Dedifferentiated amniotic fluid mesenchymal stem cell (primary cell): ENCODE measurements around the gene TAB2.

Experiments
- DNase-seq: peaks from one replicate; pipeline ENCODE4 v3.0.0-alpha.2; 2016; ENCODE audit errors: extremely low spot score

The TAB2 gene

DNA sequence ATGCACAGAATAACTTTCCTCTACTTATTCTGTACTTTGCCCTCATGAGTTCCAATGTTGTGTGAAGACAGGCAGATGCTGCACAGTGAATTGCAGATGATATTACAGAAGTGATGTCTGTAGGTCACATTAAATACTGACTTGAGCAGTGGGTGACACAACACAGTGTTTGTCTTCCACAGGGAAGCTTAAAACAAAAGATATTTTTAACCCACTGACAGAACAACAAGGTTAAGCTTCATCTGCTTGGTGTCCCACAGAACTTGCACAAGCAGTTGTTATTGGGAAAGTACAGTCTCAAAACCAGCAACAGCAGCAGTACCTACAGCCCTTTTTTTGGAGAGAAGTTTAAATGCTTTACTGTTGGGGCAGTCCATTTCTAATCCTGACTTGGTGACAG lies 93.0 kb downstream of the TAB2 start:
- no peak for DNase-seq

DNA sequence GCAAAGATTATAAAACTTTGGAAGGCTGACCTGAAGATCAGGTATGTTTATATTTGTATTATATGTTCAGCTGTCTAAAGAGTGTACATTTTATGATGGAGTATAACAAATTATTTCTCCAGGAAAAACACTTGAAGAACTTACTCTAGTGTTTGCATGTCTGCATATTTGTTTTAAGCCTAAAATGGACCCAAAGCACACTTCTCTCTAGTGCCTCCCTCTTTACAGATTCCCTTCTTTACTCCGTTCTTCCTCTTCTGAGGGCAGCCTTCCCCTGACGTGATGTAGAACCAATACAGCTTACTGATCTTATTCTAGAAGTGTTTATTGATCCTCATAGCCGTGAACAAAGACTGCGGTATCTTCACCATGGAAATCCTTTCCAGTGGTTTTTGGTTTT lies 96.5 kb downstream of the TAB2 start:
- no peak for DNase-seq

DNA sequence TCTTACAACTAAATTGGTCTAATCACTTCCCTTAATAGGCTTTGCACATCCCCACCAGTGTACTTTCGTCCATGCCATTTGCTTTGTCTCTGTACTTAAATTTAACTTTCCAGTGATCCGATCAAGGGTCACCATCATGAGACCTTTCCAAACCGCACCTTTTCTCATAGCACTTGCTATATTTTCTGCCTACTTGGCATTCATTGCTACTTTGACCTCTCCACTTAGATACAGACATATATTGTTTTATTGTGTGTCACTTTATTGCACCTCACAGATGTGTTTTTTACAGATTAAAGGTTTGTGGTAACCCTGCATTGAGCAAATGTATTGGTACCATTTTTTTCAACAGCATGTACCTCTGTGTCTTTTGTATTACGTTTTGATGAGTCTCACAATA lies 97.3 kb downstream of the TAB2 start:
- no peak for DNase-seq

DNA sequence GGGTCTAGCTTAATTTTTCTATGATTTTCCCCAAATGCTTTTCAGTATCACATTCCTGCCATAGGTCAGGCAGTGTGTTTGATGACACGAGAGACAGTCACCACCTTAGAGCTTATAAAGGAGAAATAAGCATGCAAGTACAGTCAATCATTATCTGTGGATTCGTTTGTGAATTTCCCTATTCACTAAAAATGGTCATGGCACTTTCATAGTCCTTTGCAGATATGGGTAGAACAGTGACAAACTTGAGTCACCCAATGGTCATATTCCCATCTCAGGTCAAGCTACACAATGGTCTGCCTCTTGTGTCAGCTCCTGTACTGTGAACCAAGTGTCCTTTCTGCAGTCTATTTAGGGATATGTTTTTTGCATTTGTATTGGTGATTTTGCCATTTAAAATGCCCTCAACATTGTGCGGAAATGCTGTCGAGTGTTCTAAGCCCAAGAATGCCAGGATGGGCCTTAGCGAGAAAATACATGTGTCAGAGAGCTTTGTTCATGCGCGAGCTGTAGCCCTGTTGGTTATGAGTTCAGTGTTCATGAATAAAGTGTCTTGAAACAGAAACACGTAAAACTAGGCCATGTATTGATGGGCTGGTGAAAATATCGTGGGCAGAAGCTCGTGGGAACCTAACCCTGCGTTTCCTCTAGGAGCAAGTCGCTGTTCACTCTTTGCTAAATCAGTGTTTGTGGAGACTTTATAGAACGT lies 102.3 kb downstream of the TAB2 start:
- no peak for DNase-seq

DNA sequence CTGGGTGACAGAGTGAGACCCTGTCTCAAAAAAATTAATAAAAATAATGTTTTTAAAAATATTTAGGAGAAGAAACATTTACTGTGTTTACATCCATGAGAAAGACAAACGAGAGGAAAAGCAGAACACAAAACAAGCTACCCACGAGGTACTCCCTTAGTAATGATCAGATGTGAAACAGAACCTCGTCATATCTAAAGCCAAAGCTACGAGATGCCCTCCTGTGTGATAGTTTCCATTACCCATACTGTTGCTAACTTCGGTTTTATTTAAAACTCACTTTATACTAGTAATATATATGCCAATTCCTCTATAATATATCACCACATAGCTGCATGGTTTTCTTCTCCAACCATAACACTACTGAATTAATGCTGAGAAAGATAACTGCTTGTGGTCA lies 103.6 kb downstream of the TAB2 start:
- DNase-seq, result no peak

DNA sequence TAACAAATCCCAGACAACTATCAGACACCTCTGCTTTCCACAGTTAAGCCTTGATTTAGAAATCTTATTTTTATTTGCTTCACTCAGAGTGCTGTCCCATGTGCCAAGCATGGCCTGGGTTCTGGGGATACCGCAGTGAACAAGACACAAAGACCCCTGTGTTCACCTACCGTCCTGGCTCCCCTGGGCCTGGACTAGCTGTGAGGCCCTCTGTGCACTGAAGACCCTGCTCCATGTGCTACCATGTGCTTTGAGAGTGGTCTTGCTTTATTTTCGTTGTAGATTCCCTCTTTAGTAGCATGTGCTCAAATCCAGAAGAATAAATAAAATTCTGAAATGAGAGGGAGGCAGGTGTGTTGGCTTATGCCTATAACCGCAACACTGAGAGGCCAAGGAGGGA lies 105.1 kb downstream of the TAB2 start:
- DNase-seq, result no peak

DNA sequence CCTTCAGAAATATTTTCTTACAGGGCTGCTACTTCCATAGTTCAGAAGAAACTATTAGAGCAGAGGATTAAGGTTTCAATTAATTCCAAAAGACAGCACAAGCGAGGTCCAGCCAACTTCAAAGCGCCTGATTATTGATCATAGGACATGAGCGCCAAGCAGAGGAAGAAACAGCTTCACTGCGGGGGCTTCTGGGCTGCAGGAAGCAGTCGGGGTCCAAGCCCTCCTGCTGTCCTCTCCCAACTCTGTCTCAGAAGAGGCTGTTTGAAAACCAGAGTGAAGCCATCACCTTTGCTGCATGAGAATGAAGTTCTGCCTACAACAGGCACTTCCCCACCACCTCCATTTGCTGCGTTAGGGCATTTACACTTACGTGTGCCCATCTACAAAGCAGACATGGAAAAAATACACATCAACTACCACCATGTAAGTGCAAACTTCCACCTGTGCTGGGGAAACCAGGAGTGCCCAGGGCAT lies 106.5 kb downstream of the TAB2 start:
- no peak for DNase-seq

DNA sequence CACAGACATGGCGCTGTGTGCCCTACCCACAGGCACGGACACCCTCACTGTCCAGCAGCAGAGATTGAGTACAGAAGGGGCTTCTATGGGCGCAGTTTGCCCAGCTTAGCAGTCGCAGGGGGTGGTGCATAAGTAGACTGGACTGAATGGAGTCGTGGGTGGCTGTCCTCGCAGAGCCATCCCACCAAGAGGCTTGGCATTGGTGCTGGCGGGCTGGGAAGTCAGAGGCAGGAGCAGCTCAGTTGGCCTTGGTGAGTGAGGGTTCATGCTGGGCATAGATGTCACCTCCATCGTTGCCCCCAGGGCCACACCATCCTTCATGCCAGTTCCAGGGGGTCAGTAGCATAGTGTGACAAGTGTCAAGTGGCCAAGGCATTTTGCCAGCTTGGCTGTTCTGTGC lies 107.7 kb downstream of the TAB2 start:
- DNase-seq, result no peak

DNA sequence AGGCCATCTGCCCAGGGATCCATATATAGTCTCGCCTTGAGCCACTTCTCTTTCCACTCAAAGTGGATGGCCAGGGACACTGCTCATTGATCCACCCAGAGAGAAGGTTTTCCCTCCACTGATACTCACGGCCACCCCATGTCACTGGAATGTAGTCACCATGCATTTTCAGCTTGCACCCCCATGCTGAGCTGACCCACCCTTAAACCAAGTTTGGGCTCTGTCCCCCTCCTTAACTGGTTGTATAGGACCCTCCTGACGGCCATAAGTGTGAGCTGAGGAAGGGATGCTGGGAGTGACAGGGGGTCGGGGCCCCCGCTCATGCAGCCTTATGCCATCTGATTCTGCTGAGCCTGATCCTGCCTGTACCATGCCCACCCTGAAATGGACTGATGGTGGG lies 108.2 kb downstream of the TAB2 start:
- DNase-seq, result no peak

DNA sequence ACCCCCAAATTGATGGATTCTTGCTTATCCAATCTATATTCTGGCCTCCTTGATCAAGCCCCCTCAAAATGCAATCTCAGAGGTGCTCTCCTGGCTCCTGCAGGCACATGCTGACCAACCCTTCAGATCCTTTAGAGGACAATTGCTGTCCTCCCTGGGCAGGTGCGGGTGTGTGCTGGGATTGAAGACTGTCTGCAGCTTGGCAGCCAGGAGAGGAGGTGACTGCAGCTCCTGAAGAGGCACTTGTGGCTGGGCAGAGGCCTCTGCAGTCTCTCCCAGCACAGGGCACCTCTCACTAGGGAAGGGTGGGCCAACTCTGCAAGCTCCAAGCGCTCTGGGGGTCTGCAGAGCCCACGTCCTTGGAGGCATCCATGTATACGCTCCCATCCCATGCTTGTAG lies 111.1 kb downstream of the TAB2 start:
- DNase-seq, result no peak

DNA sequence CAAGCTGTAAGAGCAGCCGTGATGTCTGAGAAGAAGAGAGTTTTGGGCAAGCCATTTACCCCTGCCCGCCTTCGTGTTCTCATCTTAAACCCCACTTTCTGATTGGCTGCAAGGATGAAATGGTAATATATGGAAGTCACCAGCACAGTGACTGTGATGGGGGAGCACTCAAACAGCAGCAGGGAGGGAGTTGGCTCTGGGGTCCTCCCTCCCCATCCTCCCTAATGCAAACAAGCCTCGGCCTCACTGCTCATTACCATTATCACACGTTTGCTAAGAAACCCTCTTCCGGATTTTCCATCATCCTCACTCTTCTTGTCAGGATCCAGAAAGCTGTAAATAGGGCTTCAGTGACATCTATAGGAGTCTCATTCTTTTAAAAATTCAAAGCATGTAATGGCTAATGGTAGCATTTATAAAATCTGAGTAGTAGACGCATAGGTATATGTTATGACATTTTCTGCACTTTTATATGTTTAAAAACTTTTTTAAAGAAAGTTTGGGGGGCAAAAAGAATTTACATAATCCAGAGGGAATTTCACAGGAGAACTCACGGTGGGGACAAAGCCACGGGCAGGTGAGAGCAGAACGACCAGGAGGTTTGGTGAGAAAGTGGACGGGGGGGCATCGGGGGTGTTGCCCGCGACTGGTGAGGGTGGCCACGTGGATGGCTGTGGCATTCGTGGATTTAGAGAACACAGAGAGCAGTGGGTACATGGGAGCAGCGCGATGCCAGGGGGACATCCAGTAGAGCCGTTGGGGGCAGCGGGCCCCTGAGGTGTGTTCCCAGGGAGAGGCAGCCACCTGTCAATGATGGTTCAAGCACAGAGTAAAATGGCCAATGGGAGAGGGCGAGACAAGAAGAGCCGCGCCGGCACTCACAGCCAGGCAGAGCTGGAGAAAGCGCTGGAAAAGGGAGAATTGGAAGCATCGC lies 112.2 kb downstream of the TAB2 start:
- DNase-seq, result no peak

DNA sequence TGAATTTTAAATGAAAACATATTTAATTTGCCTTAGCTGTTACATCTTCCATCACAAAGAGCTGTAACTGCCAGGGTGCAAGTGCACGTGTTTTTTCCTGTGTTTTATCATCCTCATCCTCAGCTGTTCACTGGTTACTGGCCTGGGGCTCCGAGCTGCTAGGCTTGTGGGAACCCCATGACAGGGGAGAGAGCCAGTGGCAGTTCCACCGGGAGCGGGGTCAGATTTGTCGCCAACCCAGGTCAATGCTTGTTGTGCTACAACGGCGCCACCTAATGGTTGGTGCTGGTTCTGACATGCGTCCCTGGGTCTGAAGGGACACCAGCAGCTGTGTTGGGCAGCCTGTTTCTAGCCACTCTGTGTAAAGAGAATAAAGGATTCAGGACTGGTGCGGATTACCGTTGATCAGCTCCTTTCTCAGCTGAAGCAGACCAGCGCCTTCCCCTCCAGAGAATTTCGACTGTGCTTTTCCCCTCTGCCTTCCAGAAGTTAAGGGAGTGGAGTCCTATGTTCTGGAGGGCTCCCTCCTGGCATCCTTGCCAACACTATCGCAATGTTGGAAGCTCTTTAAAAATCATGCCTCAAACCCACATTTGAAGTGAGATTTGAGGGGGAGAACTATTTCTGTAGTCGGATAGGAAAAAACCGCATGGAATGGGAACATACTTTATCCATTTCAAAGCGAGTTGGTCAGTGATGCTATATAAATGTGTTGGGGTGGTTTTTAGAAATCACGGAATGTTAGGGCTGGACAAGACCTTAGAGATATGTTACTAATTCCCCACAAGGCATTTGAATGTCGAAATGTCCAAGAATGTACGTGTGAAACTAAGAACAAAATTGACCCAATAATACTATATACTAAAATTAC lies 114.6 kb downstream of the TAB2 start:
- DNase-seq, result peak; percentile 76

DNA sequence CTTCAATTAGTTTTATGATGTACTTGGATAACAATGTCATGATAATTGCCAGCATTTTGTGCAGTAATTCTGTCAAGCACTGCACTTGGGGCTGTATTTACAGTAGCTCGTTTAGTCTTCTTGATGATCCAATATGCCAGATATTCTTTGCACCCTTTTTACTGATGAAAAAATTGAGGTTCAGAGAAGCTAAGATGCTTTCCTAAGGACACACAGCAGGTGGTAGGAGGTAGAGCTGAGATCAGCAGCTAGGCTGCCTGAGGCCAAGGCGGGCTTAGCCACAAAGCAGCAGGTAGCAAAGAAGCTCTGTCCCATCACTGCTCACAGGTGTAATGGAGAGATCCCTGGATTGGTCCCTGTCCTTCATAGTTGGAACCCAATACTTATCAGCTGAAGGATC lies 115.9 kb downstream of the TAB2 start:
- DNase-seq, result no peak

DNA sequence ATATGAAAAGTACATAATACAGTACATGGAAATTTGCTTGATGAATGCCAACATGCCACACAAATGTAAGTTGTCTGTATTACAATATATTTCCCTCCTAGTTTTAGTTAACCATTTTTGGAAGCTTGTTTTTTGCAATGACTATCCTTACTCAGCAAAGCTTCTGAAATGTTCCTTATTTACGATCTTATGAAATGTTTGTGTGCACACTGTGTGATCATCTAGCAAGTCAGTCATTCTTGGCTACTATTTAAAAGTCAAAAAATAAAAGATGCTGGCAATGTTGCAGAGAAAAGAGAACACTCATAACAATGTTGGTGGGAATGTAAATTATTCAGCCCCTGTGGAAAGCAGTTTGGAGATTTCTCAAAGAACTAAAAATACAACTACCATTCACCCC lies 116.4 kb downstream of the TAB2 start:
- no peak for DNase-seq

DNA sequence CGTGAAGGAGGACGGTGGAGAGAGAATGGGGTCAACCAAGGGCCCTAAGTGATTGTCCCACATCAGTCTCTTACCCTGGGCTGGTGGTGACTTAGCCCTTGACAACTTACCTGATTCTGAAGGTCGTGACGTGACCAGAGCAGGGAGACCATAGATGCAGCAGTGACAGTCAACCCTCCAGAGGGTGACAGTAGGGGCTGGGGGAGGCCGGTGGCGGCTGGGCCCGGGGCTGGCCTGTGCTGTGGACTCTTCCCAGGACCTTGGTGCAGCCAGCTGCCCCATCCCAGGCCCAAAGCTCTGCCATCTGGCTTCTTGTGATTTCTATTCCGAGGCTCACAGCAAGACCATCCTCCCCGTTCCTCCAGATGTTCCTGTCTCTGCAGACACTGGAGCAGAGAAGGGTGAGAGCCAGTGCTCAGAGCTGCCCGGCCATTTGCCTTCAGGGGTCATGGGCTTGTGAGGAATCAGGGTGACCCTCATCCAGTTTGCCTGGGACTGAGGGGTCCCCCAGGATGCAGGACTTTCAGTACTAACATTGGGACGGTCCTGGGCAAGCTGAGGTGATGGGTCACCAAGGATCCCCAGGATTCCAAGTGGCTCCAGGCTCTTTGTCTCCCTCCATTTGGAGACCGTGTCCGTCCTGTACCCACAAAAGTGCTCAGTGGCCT lies 118.5 kb downstream of the TAB2 start:
- DNase-seq, result no peak

DNA sequence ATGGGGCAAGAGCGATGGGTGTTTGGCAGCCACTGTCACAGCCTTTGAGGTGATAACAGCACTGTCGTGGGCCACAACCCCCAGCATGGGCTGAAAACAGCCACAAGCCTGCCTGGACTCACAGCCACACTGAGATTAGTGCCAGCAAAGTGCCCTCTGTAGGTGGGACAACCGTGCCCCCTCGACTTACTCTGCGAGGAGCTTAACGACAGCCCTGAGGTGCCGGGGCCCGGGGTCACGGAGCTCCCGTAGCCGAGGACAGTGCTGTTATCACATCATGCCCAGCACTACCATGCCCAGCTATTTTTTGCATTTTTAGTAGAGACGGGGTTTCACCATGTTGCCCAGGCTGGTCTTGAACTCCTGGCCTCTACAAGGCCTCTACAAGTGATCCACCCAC lies 119.1 kb downstream of the TAB2 start:
- DNase-seq, result no peak

DNA sequence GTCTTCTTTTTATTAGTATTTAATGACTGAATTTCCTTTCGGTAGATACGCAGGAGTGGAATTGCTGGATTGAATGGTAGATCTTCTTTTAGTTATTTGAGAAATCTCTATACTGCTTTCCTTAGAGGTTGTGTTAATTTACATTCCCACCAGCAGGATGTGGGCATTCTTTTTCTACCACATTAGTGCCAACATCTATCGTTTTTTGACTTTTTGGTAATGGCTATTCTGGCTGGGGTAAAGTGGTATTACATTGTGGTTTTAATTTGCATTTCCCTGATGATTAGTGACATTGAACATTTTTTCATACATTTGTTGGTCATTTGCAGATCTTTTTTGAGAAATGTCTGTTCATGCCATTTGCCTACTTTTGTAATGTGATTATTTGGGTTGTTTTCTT lies 119.7 kb downstream of the TAB2 start:
- no peak for DNase-seq

DNA sequence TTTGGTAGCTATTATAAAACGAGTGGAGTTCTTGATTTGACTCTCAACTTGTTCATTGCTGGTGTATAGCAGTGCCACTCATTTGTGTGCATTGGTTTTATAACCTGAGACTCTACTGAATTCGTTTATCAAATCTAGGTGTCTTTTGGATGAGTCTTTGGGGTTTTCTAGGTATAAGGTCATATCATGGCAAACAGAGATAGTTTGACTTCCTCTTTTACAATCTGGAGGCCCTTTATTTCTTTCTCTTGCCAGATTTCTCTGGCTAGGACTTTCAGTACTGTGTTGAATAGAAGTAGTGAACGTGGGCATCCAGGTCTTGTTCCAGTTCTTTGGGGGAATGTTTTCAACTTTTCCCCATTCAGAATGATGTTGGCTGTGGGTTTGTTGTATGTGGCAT lies 121.3 kb downstream of the TAB2 start:
- DNase-seq, result no peak

DNA sequence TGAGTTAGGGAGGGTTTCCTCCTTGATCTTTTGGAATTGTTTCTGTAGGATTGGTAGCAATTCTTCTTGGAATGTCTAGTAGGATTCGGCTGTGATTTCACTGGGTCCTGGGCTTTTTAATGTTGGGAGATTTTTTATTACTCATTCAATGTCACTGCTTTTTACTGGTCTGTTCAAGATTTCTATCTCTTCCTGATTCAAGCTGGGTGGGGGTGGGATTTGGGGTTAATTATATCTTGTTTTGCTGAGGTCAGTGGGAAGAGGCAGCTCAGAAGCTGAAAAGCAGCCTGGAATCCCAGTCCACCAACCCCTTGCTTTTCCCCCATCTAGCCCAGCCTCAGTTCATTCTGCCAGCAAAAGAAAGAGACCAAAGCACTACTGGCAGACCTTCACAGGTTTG lies 122.1 kb downstream of the TAB2 start:
- no peak for DNase-seq

DNA sequence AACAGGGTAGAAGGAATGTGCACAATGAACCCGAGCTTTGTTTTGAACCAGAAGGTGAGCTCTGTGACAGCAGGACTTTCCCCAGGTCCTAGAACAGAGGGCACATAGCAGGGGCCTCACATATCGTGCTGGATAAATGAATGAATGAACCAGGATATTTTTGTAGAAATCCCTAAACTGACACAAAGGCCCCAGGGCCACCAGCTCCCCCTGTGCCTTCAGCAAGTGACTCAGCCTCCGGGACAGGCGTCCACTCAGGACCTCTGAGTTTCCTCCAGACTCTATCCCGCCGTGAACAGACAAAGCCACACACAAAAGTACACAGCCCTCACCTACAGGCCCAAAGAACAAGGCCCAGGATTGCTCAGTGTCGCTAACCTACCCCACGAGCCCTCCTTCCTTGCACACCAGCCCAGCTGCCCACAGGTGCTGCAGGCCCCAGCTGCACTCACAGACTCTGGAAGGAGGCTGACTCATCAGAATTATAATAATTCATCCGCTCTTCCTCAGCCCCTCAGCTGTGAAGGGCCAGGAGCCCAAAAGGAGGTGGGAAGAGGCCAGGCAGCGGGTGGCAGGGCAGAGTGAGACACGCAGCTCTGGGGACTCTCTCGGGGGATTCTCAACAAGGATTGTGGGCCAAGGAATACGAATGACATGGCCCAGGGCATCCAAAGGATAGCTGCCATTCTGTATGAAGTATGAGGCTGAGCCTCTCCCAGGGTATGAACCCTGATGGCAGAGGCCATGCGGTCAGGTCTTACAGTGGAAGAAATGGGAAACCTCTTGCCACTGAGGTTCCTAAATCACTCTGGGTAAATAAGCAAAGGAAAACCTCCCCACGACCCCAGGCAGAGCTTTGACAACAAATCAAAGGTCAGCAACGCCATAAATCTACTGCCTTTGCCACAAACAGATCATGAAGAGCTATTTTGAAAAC lies 123.5 kb downstream of the TAB2 start:
- DNase-seq, result no peak

DNA sequence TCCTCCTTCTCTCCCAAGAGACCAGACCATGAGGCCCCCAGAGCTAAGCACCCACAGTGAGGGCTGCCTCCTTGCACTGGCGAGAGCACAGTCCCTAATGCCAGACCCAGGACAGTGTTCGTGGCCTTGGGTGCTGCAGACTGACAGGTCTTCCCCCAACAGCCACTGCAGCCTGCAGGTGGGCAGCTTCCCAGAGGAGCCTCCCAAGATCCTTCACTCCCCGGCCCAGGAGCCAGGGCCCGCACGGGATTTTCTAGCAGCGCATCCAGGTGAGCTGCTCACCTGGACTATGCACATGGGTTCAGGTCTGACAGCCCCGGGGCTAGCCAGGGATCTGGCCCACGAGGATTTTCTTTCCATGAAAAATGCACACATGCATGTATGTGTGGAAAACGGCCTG lies 124.2 kb downstream of the TAB2 start:
- DNase-seq, result no peak
